ENCODE results near the gene LRRC38. TPM values are rescaled to one million over a fixed set of nuclear protein-coding genes. Genes with fewer than 3 reads are reported as not detected.

LRRC38 gene
- total and polyA plus RNA-seq, 12 donors, result 3.2 to 60.3 (median 9.5) TPM

DNA sequence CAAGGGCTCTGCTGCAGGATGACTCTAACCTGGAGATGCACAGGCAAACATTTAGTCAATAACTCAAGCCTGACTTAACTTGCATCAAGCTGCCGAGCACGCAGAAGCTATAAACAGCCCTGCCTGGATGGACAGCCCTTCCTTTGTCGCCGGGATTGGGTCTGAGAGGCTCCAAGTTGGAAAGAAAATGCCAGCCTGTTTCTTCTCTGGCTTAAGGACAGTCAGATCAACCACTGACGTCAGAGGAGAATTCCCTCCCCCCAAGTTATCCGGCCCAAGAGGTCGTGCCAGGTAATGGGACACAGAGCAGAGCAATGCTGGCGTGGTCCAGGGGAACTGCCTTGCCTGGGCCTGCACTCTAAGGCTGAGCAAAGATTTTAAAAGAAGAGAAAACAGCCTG, 27.1 kb upstream of the LRRC38 start:
- peak; percentile 41 to 77 (median 57) for DNase-seq
- H3K27me3 ChIP-seq, result no peaks in the 10 kb centered on the region
- intact Hi-C loops (cut with DNase I), result loop anchor here in 1 of 2 donors (10.0 kb wide), 1 partner anchor 76 kb away; no protein-coding TSS in a partner anchor
- peaks cover 3 to 13% of the 10 kb centered on the region in 2 donors for H3K4me1 ChIP-seq (replicated peaks in 1 of 2)
- no peaks in the 10 kb centered on the region for H3K9me3 ChIP-seq (replicated peaks in 1 of 3)
- no peaks in the 10 kb centered on the region for H3K36me3 ChIP-seq (replicated peaks in 1 of 2)
- WGBS, 4 donors, result 21 to 39% (median 28%) methylated on average over 6 to 8 of the region's 8 CpGs
- H3K27ac ChIP-seq, result peak overlapping the region in 2 of 5 donors; percentile 34 to 51
- peak in 1 of 2 donors; percentile 27 for TF ChIP-seq POLR2A (IDR thresholded peaks at IDR 0.05)
- TF ChIP-seq, protein P1, sequence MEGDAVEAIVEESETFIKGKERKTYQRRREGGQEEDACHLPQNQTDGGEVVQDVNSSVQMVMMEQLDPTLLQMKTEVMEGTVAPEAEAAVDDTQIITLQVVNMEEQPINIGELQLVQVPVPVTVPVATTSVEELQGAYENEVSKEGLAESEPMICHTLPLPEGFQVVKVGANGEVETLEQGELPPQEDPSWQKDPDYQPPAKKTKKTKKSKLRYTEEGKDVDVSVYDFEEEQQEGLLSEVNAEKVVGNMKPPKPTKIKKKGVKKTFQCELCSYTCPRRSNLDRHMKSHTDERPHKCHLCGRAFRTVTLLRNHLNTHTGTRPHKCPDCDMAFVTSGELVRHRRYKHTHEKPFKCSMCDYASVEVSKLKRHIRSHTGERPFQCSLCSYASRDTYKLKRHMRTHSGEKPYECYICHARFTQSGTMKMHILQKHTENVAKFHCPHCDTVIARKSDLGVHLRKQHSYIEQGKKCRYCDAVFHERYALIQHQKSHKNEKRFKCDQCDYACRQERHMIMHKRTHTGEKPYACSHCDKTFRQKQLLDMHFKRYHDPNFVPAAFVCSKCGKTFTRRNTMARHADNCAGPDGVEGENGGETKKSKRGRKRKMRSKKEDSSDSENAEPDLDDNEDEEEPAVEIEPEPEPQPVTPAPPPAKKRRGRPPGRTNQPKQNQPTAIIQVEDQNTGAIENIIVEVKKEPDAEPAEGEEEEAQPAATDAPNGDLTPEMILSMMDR (IDR thresholded peaks at IDR 0.05), result no peak
- H3K4me3 ChIP-seq, result no peak overlapping the region

DNA sequence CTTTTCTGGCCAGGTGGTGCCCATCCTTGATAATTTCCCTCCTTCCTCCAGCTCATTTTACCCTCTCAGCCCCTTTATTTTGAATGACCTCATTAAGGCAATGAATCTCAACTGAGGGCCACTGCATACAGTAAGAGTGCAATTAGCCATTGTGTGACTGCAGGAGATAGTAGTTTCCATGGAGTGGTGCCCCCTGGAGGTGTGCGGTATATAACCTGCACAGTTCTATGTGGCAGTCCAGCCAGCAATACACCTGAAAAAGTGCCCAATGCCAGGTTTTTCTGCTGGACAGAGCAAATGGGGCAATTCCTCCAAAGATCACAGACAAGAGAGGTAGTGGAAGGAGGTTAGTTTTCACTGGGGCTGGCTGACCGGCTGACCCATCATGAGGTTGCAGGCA, 25.9 kb upstream of the LRRC38 start:
- intact Hi-C loops (cut with DNase I), result loop anchor here in 1 of 2 donors (10.0 kb wide), 1 partner anchor 75 kb away; no protein-coding TSS in a partner anchor

DNA sequence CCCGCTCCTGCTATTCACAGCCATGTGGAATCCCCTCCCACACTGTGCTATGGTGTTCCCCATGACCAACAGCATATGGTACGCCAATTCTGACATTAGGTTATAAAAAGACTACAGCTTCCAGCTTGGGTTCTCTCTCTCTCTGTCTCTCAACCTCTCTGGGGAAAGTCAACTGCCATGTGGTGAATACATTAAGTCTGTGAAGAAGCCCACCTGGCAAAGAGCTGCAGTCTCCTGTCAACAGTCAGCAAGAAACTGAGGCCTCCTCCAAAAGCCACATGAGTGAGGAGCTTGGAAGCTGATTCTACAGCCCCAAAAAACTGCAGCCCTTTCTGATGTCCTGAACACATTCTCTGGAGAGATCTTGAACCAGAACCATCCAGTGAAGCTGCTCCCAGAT, 25.0 kb upstream of the LRRC38 start:
- no peak for DNase-seq
- intact Hi-C loops (cut with DNase I), result no loop called here
- Histone ChIP-seq H3K4me3 (no peak overlapping the region), H3K27me3 (no peaks in the 10 kb centered on the region), H3K36me3 (replicated peaks in 1 of 2) (no peaks in the 10 kb centered on the region), H3K9me3 (replicated peaks in 1 of 3) (no peaks in the 10 kb centered on the region), H3K4me1 (replicated peaks in 1 of 2) (peaks cover 3 to 10% of the 10 kb centered on the region in 2 donors), H3K27ac (no peak overlapping the region)
- TF ChIP-seq, protein P1 (IDR thresholded peaks at IDR 0.05), result no peak
- TF ChIP-seq POLR2A (IDR thresholded peaks at IDR 0.05), result no peak
- WGBS, 4 donors, result 92 to 100% (median 94%) methylated on average over 2 of the region's 2 CpGs

More for the DNA sequence above, 25.9 kb upstream of the LRRC38 start:
- Histone ChIP-seq H3K4me1 (replicated peaks in 1 of 2) (peaks cover 3 to 13% of the 10 kb centered on the region in 2 donors), H3K27ac (no peak overlapping the region), H3K27me3 (no peaks in the 10 kb centered on the region), H3K9me3 (replicated peaks in 1 of 3) (no peaks in the 10 kb centered on the region), H3K36me3 (replicated peaks in 1 of 2) (no peaks in the 10 kb centered on the region), H3K4me3 (no peak overlapping the region)
- WGBS, 4 donors, result 71 to 100% (median 94%) methylated on average over 2 of the region's 2 CpGs
- TF ChIP-seq, protein P1 (IDR thresholded peaks at IDR 0.05), result no peak
- TF ChIP-seq POLR2A (IDR thresholded peaks at IDR 0.05), result no peak
- DNase-seq, result no peak

DNA sequence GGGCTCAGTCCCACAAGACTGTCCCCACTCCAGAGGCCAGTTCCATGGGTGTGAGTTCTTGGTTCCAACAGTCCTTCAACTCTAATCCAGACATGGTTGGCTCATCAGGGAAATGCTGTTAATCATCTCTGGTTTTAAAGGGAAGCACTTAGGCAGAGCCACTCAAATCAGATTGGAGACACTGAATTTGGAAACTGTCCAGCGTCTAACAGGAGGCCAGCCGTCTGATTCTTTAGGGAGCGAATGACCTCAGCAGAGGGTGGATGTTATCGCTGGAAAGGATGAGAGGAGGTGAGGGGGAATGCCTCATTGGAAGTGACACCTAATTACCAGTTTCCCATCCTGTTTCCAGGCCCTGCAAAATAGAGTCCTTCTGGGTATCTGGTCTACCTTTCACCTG, 22.8 kb upstream of the LRRC38 start:
- no peaks in the 10 kb centered on the region for H3K27me3 ChIP-seq
- TF ChIP-seq, protein P1 (IDR thresholded peaks at IDR 0.05), result no peak
- no peak for TF ChIP-seq POLR2A (IDR thresholded peaks at IDR 0.05)
- WGBS, 4 donors, result 52 to 65% (median 57%) methylated on average over 4 of the region's 4 CpGs
- H3K4me1 ChIP-seq (replicated peaks in 1 of 2), result peaks cover 0 to 4% of the 10 kb centered on the region in 2 donors
- H3K9me3 ChIP-seq (replicated peaks in 1 of 3), result no peaks in the 10 kb centered on the region
- H3K36me3 ChIP-seq (replicated peaks in 1 of 2), result no peaks in the 10 kb centered on the region
- DNase-seq, result no peak
- H3K4me3 ChIP-seq, result no peak overlapping the region
- intact Hi-C loops (cut with DNase I), result no loop called here
- H3K27ac ChIP-seq, result no peak overlapping the region

Data from adrenal gland (tissue), 12 donors.